Mucosa of descending colon (tissue), 3 donors: ENCODE measurements around the gene ELN. TPM values are rescaled to one million over a fixed set of nuclear protein-coding genes. Genes with fewer than 3 reads are reported as not detected.

Experiments used
- ATAC-seq: fragments of 200-7000 bp; cut with Tn5 transposase; one replicate; pipeline ENCODE4 v1.9.1; 2020; ENCODE audit warnings: mild to moderate bottlenecking, moderate library complexity
- DNase-seq, 3 donors: peaks; one replicate each; pipeline ENCODE4 v3.0.0-alpha.2; 2020
- H3K36me3 ChIP-seq: fragments of 200-600 bp; one replicate; pipeline ENCODE4 v1.8.0; 2021; ENCODE audit warnings: low read depth, mild to moderate bottlenecking
- H3K4me1 ChIP-seq: fragments of 200-600 bp; one replicate; pipeline ENCODE4 v1.8.0; 2021; ENCODE audit warnings: low read depth, mild to moderate bottlenecking
- H3K4me3 ChIP-seq: fragments of 200-600 bp; one replicate; pipeline ENCODE4 v1.8.0; 2021; ENCODE audit warnings: mild to moderate bottlenecking
- H3K9me3 ChIP-seq: fragments of 200-600 bp; one replicate; pipeline ENCODE4 v1.8.0; 2021; ENCODE audit warnings: mild to moderate bottlenecking
- intact Hi-C, 2 donors: fragments of 100-400 bp; cut with DNase I in 1 of 2; cut with micrococcal nuclease in 1 of 2; formaldehyde crosslinking; loops; one replicate each; pipeline versions ENCODE4 v1.11.0 to v1.11.1; 2022; cut with DNase I, micrococcal nuclease
- total RNA-seq, 3 donors: library from RNA; stranded (reverse); fragmentation: NEBNext Ultra II Directional in 2 of 3; extraction: Animal tissue kit (Norgen Biotek cat#: 25700) in 2 of 3; gene quantifications; one replicate each; pipeline versions ENCODE4 v1.2.1 to v1.2.4, GENCODE V29; 2021 to 2023
- TF ChIP-seq, protein P1 (sequence below): fragments of 200-600 bp; IDR thresholded peaks from one replicate; pipeline ENCODE4 v1.8.0; 2022; ENCODE audit warnings: antibody characterized with exemption, mild to moderate bottlenecking
- donor health status: DM: no; HTN: no; CAD: no; lungs with moderate emphysema.
- donor health status: DM: no; HTN: no; CAD: no.
- donor health status: DM: no; HTN: yes; CAD: no.

ELN gene
- total RNA-seq, 3 donors from 2014 or later, result 5.0 to 43.4 (median 20.5) TPM

DNA sequence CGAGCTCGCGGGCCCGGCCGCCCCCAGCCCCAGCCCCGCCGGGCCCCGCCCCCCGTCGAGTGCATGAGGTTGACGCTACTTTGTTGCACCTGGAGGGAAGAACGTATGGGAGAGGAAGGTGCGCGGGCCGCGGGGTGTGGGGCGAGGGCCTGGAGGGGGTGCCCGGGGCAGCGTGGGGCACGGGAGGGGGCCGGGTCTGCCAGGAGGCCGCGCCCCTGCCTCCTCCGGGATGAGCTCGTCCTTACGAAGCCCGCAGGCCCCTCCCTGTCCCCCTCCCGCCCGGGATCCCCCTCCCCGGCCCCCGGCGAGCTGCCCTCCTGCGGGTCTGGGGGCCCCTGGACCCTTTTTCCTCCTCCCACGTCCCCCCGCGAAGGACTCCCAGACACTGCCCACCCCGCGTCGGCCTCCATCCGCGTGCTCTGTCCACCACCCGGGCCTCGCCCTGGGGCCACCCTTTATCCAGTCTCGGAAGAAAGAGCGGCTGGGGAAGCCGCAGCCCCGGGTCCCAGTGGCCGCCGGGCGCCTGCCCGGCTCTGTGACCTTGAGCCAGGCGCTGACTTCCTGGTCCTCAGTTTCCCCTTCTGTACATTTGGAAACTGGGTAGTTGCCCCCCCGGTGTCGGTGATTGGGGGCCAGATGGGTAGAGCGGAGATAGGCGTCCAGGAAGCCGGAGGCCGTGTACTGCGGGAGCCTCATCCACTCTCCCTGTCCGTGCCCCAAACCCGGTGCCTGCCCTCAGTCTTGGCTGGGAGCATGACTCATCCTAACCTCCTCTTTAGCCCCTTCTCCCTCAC lies 56.2 kb downstream of the ELN start:
- Histone ChIP-seq H3K9me3 (no peaks in the 10 kb centered on the region), H3K4me3 (peak overlapping the region; percentile 48), H3K36me3 (no peaks in the 10 kb centered on the region), H3K4me1 (peaks cover 14% of the 10 kb centered on the region)
- TF ChIP-seq, protein P1, sequence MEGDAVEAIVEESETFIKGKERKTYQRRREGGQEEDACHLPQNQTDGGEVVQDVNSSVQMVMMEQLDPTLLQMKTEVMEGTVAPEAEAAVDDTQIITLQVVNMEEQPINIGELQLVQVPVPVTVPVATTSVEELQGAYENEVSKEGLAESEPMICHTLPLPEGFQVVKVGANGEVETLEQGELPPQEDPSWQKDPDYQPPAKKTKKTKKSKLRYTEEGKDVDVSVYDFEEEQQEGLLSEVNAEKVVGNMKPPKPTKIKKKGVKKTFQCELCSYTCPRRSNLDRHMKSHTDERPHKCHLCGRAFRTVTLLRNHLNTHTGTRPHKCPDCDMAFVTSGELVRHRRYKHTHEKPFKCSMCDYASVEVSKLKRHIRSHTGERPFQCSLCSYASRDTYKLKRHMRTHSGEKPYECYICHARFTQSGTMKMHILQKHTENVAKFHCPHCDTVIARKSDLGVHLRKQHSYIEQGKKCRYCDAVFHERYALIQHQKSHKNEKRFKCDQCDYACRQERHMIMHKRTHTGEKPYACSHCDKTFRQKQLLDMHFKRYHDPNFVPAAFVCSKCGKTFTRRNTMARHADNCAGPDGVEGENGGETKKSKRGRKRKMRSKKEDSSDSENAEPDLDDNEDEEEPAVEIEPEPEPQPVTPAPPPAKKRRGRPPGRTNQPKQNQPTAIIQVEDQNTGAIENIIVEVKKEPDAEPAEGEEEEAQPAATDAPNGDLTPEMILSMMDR, result no peak
- ATAC-seq (peak; percentile 53), DNase-seq (peak in 1 of 3 donors; percentile 80)
- intact Hi-C loops, result loop anchor here in 1 of 2 donors (10.0 kb wide), 1 partner anchor 321 kb away; no protein-coding TSS in a partner anchor

DNA sequence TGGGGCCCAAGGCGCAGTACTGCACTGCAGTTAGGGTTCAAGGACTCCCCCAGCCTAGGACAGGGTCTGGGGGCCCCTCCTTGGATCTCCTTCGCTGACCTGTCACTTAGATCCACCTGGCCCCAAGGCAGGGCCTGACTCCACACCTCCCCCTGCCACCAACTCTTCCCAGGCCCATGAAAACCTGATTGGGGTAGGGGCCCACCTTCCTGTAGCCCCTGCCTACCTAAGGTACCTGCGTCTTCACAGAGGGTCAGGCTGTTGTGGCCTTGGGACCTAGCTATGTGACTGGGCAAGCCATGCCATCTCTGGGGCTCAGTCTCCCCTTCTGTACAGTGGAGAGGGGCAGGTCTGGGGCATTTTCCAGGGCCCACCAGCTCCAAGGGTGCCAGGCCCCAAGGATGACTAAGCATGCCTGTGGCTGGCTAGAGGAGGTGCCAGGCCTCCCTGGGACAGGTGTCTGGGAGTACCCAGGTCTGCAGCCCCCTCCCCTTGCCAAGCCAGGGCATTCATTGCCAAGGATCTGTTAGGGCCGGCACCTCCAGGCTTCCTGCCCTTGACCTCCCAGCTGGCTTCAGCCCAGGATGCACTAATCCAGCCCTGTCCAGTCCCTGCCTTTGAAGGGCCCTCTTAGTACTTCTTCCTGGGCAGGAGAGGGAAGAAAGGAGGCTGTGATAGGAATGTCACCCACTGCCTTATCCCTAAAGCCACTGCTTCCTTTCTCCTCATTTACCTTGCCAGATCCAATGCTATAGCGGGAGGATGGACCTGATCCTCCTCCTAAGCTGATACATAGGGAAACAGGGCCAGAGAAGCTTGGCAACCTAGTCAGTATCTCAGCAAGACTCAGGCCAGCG lies 57.0 kb downstream of the ELN start:
- TF ChIP-seq, protein P1, result no peak
- Histone ChIP-seq H3K4me3 (no peak overlapping the region), H3K36me3 (no peaks in the 10 kb centered on the region), H3K9me3 (no peaks in the 10 kb centered on the region), H3K4me1 (peaks cover 14% of the 10 kb centered on the region)
- ATAC-seq (no peak), DNase-seq (no peak)
- intact Hi-C loops, result loop anchor here in 1 of 2 donors (10.0 kb wide), 1 partner anchor 320 kb away; no protein-coding TSS in a partner anchor

DNA sequence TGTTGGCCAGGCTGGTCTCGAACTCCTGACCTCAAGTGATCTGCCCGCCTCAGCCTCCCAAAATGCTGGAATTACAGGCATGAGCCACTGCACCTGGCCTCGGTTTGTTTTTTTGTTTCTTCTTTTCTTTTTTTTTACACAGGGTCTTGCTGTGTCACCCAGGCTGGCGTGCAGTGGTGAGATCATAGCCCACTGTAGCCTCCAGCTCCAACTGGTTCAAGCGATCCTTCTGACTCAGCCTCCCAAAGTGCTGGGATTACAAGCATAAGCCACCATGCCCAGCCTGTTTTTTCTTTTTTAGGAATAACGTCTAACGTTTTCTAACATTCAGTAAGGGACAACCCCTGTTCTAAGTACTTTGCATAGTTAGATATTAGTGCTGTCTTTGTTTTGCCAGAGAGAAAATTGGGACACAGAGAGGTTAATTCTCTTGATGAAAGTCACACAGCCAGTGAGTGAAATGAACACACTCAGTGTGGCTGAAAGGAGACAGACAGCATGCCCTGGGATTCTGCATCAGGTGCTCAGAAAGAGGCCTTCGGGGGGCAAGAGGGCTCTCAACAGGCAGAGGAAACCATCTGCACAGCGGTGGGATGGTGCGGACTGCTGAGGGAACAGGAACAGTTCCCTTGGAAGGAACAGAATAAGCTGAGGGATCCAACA lies 59.9 kb downstream of the ELN start:
- peaks cover 14% of the 10 kb centered on the region for H3K4me1 ChIP-seq
- no peaks in the 10 kb centered on the region for H3K9me3 ChIP-seq
- H3K36me3 ChIP-seq, result no peaks in the 10 kb centered on the region
- ATAC-seq (no peak), DNase-seq (no peak)
- TF ChIP-seq, protein P1, result no peak
- H3K4me3 ChIP-seq, result no peak overlapping the region
- intact Hi-C loops, result loop anchor here in 1 of 2 donors (10.0 kb wide), 1 partner anchor 317 kb away; no protein-coding TSS in a partner anchor

DNA sequence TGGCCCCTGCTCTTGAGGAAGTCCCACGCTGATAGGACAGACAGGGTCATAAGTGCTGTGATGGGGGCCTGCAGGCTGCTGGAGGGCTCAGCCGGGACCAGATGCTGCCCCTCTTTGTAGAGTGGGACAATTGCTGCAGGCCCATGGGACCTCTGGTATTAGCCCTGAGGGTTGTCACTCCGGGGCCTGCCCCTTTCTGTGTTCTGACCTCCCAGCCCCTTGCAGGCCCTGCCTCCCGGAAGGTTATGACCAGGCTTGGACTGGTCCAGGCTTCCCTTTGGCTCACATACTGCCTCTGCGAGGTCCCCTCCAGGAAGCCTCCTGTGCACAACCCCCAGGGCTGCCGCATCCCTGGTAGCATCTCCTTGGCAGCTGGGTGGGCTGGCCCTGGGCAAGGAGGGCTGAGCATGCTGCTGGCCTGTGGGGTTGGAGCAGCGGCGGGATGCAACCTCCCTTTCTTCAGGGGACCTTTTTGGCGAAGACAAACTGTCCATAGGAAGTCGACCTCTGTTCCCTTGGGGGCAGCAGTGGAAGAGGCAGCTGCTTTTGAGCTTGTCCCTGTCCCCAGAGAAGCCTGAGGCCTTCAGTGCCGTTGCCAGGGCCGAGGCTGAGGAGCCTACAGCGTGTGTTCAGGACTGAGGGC lies 64.5 kb downstream of the ELN start:
- Histone ChIP-seq H3K4me1 (no peaks in the 10 kb centered on the region), H3K36me3 (no peaks in the 10 kb centered on the region), H3K4me3 (no peak overlapping the region), H3K9me3 (no peaks in the 10 kb centered on the region)
- intact Hi-C loops, result no loop called here
- ATAC-seq (no peak), DNase-seq (peak in 1 of 3 donors; percentile 45)
- TF ChIP-seq, protein P1, result no peak

DNA sequence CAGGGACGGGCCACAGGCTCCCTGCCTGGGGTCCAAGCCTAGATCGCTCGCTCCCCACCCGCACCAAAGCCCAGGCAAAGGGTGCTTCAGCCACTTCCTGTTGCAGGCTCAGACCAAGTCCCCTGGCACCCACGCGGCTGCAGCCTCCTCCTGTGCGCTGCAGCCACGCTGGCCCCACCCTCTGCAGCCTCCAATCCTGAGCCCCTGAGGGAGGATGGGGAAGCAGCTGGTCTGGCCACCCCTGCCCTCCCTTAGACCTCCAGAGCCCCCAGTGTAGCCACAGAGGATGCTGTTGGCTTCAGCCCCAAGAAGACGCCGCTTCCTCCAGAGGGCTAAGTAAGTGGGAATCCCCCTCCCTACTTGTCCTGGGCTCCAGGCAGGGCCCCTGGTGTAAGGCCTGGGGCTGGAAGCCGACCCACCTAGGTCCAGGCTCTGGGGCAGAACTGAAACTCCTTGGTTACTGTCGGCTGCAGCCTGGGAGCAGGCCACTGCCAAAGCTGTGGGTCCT lies 65.0 kb downstream of the ELN start:
- TF ChIP-seq, protein P1, result no peak
- DNase-seq, result peak in 2 of 3 donors; percentile 58 to 81
- peak; percentile 54 for ATAC-seq

More for the DNA sequence above, 65.0 kb downstream of the ELN start:
- Histone ChIP-seq H3K36me3 (no peaks in the 10 kb centered on the region), H3K9me3 (no peaks in the 10 kb centered on the region), H3K4me1 (no peaks in the 10 kb centered on the region), H3K4me3 (no peak overlapping the region)
- intact Hi-C loops, result no loop called here
